K562 (cell line): Measurements from ENCODE around the gene C2CD2L. TPM values are rescaled to one million over a fixed set of nuclear protein-coding genes. Genes with fewer than 3 reads are reported as not detected.
A peak's percentile ranks its signal among the peaks of the same experiment; 100 is the strongest.

Source experiments
- CUX1 ChIP-seq: fragments of 200-800 bp; sonication (Bioruptor generic); IDR thresholded peaks from 2 replicates; pipeline ENCODE4 v1.6.1; 2016; ENCODE audit warnings: missing genetic modification characterization, missing compliant biosample characterization
- ELF1 ChIP-seq: fragments of 200-800 bp; sonication (Bioruptor generic); IDR thresholded peaks from 2 replicates; pipeline ENCODE4 v1.6.1; 2016; ENCODE audit warnings: missing genetic modification characterization, missing compliant biosample characterization
- HES1 ChIP-seq: fragments of 450-650 bp; IDR thresholded peaks from 2 replicates; pipeline ENCODE4 v1.6.1; 2016; ENCODE audit warnings: low read depth, mild to moderate bottlenecking, moderate library complexity
- NR4A1 ChIP-seq, 2 experiments: fragments of 250-450 bp in 1 of 2; fragments of 450-650 bp in 1 of 2; sonication (Bioruptor Pico) in 1 of 2; IDR thresholded peaks; 2 replicates each; pipeline versions ENCODE4 v1.4.0 to v1.6.1; 2016 to 2020; ENCODE audit warnings: mild to moderate bottlenecking in 2 of 2, missing compliant biosample characterization in 1 of 2, missing genetic modification characterization in 1 of 2, moderate library complexity in 1 of 2
- REST ChIP-seq, 2 experiments: fragments of 450-650 bp; formaldehyde crosslinking in 1 of 2; IDR thresholded peaks; 2 replicates each; pipeline versions ENCODE4 v1.4.0 to v1.6.1; 2014 to 2020; ENCODE audit warnings: mild to moderate bottlenecking in 2 of 2, borderline replicate concordance in 1 of 2, low read depth in 1 of 2
- TBL1XR1 ChIP-seq, 2 experiments: IDR thresholded peaks; 2 replicates each; pipeline ENCODE4 v1.6.1; 2012; ENCODE audit warnings: improper control_type of control experiment in 2 of 2, low read length in 2 of 2, mild to moderate bottlenecking in 1 of 2
- ZNF274 ChIP-seq: IDR thresholded peaks from 2 replicates; pipeline ENCODE4 v1.6.1; 2011; ENCODE audit warnings: low read depth, mild to moderate bottlenecking, low read length, moderate library complexity, borderline replicate concordance
- ZNF766 ChIP-seq: fragments of 200-800 bp; sonication (Bioruptor generic); conservative IDR thresholded peaks from 2 replicates; pipeline ENCODE4 v1.6.1; 2016; ENCODE audit warnings: missing genetic modification characterization, missing compliant biosample characterization
- polyA plus RNA-seq, 8 experiments: library from polyadenylated mRNA; depleted of rRNA in 4 of 8; stranded (reverse) in 5 of 8; unstranded in 3 of 8; fragments of >200 nt; fragmentation: Nextera tagmentation in 2 of 8; fragmentation: Illumina TruSeq in 1 of 8; extraction: Ambion mirVana in 2 of 8; extraction: Trizol in 1 of 8; gene quantifications; 2 replicates each; pipeline versions ENCODE4 v1.2.1 to v1.2.3, GENCODE V29; 2011 to 2014; ENCODE audit warnings: inconsistent platforms in 1 of 8, missing spikeins in 1 of 8
- total RNA-seq, 7 experiments: library from RNA; depleted of rRNA in 6 of 7; stranded (reverse); fragments of >200 nt in 6 of 7; fragmentation: Illumina TruSeq in 2 of 7; extraction: Trizol in 2 of 7; gene quantifications; 2 replicates each; pipeline versions ENCODE4 v1.2.1 to v1.2.3, GENCODE V29; 2011 to 2021; ENCODE audit warnings: low replicate concordance in 1 of 7

C2CD2L gene
- total and polyA plus RNA-seq, 9 of the 15 experiments (the other 6 are each of a cell fraction or from before 2014, with no cell fraction given), result 0.66 to 41.2 (median 14.8) TPM

GRCh38 chr11:119085437-119085847 is 21.7 kb upstream of the C2CD2L start (continued):
- TF ChIP-seq CUX1 (CRISPR knock-in tag) (no peak), TBL1XR1 (IDR thresholded peaks at IDR 0.05; ENCODE audit: low read length in 2 of 2) (peak; percentile 63 to 78; a peak in 3 of 4 replicates), ZNF766 (CRISPR knock-in tag) (0 out of 2 replicates have a peak, but pooled peaks have one; percentile 43), REST (IDR thresholded peaks at IDR 0.05; ENCODE audit: borderline replicate concordance) (0 out of 2 replicates have a peak, but pooled peaks have one; percentile 6), REST (CRISPR knock-in tag; IDR thresholded peaks at IDR 0.05; ENCODE audit: low read depth) (no peak), HES1 (0 out of 2 replicates have a peak, but pooled peaks have one; percentile 20), ZNF274 (no peak), NR4A1 (CRISPR knock-in tag; IDR thresholded peaks at IDR 0.05) (no peak), NR4A1 (tag; IDR thresholded peaks at IDR 0.05) (peak; percentile 63; the same call in 1 of the 2 replicates), ELF1 (tag) (0 out of 2 replicates have a peak, but pooled peaks have one; percentile 5)
